Neural cell (in vitro differentiated cells): ENCODE measurements around the gene TREM1. TPM values are rescaled to one million over a fixed set of nuclear protein-coding genes. Genes with fewer than 3 reads are reported as not detected.

Source experiments
- H2AFZ ChIP-seq: fragments of 200-600, 300-800 bp; sonication (generic), shearing (Covaris generic); 2 replicates; pipeline ENCODE4 v1.6.0; 2014; ENCODE audit warnings: low read depth, mild to moderate bottlenecking, antibody characterized with exemption, low read length, moderate library complexity
- H3F3A ChIP-seq: fragments of 200-600 bp; shearing (Covaris generic); 2 replicates; pipeline ENCODE4 v1.6.1; 2016; ENCODE audit warnings: mild to moderate bottlenecking, moderate library complexity, mixed read lengths, antibody characterized with exemption, low read length; ENCODE audit not compliant: insufficient read depth, poor library complexity, severe bottlenecking
- H3K27ac ChIP-seq: fragments of 200-600, 300-800 bp; sonication (generic), shearing (Covaris generic); 2 replicates; pipeline ENCODE4 v1.5.1; 2014; ENCODE audit warnings: mild to moderate bottlenecking, low read length, moderate library complexity
- H3K27me3 ChIP-seq: fragments of 300-800, 200-600 bp; sonication (generic), shearing (Covaris generic); 2 replicates; pipeline ENCODE4 v1.6.0; 2014; ENCODE audit warnings: mild to moderate bottlenecking, low read depth, low read length, moderate library complexity; ENCODE audit not compliant: insufficient read depth
- H3K36me3 ChIP-seq: fragments of 300-800, 200-600 bp; sonication (generic), shearing (Covaris generic); 2 replicates; pipeline ENCODE4 v1.5.1; 2014; ENCODE audit warnings: mild to moderate bottlenecking, antibody characterized with exemption, low read length, moderate library complexity; ENCODE audit not compliant: insufficient read depth
- H3K4me2 ChIP-seq: fragments of 300-800, 200-600 bp; sonication (generic), shearing (Covaris generic); 2 replicates; pipeline ENCODE4 v1.6.0; 2014; ENCODE audit warnings: mild to moderate bottlenecking, low read length
- H3K4me3 ChIP-seq: fragments of 300-800, 200-600 bp; sonication (generic), shearing (Covaris generic); 2 replicates; pipeline ENCODE4 v1.5.1; 2014; ENCODE audit warnings: mild to moderate bottlenecking, low read length, moderate library complexity
- H3K79me2 ChIP-seq: fragments of 200-600 bp; shearing (Covaris generic); replicated peaks from 2 replicates; pipeline ENCODE4 v1.6.0; 2014; ENCODE audit warnings: mild to moderate bottlenecking, low read length, moderate library complexity; ENCODE audit not compliant: insufficient read depth
- H3K9ac ChIP-seq: fragments of 300-800, 200-600 bp; sonication (generic), shearing (Covaris generic); 2 replicates; pipeline ENCODE4 v1.6.1; 2016; ENCODE audit warnings: mild to moderate bottlenecking, low read length, mixed read lengths
- H3K9me2 ChIP-seq: fragments of 200-600 bp; shearing (Covaris generic); 2 replicates; pipeline ENCODE4 v1.6.1; 2016; ENCODE audit warnings: mild to moderate bottlenecking, low read length, mixed read lengths; ENCODE audit not compliant: insufficient read depth
- H3K9me3 ChIP-seq: fragments of 200-600, 300-800 bp; sonication (generic), shearing (Covaris generic); 2 replicates; pipeline ENCODE4 v1.6.1; 2016; ENCODE audit warnings: mild to moderate bottlenecking, mixed run types, low read length, moderate library complexity, mixed read lengths
- H4K20me1 ChIP-seq: fragments of 200-600 bp; shearing (Covaris generic); 2 replicates; pipeline ENCODE4 v1.6.1; 2016; ENCODE audit warnings: mild to moderate bottlenecking, mixed run types; ENCODE audit not compliant: insufficient read depth
- CTCF ChIP-seq: fragments of 450-650 bp; IDR thresholded peaks from 2 replicates; pipeline ENCODE4 v1.5.1; 2014; ENCODE audit warnings: antibody characterized with exemption, mild to moderate bottlenecking, moderate library complexity; ENCODE audit not compliant: poor library complexity, severe bottlenecking
- EP300 ChIP-seq: fragments of 450-650 bp; conservative IDR thresholded peaks from 2 replicates; pipeline ENCODE4 v1.6.1; 2014; ENCODE audit warnings: antibody characterized with exemption, mild to moderate bottlenecking, moderate library complexity; ENCODE audit not compliant: poor library complexity, severe bottlenecking
- EZH2 ChIP-seq: fragments of 200-600, 300-800 bp; shearing (Covaris generic), sonication (generic); IDR thresholded peaks from 2 replicates; pipeline ENCODE4 v1.6.1; 2014; ENCODE audit warnings: antibody characterized with exemption, low read length, borderline replicate concordance, mild to moderate bottlenecking; ENCODE audit not compliant: insufficient read depth, poor library complexity, severe bottlenecking
- MXI1 ChIP-seq: fragments of 450-650 bp; conservative IDR thresholded peaks from 2 replicates; pipeline ENCODE4 v1.6.1; 2014; ENCODE audit warnings: antibody characterized with exemption, mild to moderate bottlenecking; ENCODE audit not compliant: poor library complexity, severe bottlenecking
- POLR2AphosphoS5 ChIP-seq: IDR thresholded peaks from 2 replicates; pipeline ENCODE4 v1.6.1; 2012
- RAD21 ChIP-seq: fragments of 450-650 bp; conservative IDR thresholded peaks from 2 replicates; pipeline ENCODE4 v1.6.1; 2014; ENCODE audit warnings: antibody characterized with exemption, mild to moderate bottlenecking, moderate library complexity
- REST ChIP-seq: IDR thresholded peaks from 2 replicates; pipeline ENCODE4 v1.6.1; 2012; ENCODE audit warnings: borderline replicate concordance
- SMC3 ChIP-seq: fragments of 450-650 bp; conservative IDR thresholded peaks from 2 replicates; pipeline ENCODE4 v1.6.1; 2014; ENCODE audit warnings: antibody characterized with exemption, mild to moderate bottlenecking, moderate library complexity; ENCODE audit not compliant: poor library complexity
- TAF1 ChIP-seq: IDR thresholded peaks from 2 replicates; pipeline ENCODE4 v1.6.1; 2012; ENCODE audit warnings: low read depth
- polyA plus RNA-seq: library from polyadenylated mRNA; depleted of rRNA; stranded (reverse); fragments of >200 nt; gene quantifications from 2 replicates; pipeline ENCODE4 v1.2.3, GENCODE V29; 2014

Gene TREM1
- polyA plus RNA-seq, 1 donor from 2014 or later, result not detected

- no peaks in the 10 kb centered on the region for H3K79me2 ChIP-seq
- H3K27ac ChIP-seq, result no peak overlapping the region
- TF ChIP-seq CTCF (no peak), POLR2AphosphoS5 (no peak), MXI1 (no peak), REST (no peak), EP300 (no peak), RAD21 (no peak), SMC3 (no peak), EZH2 (no peak), TAF1 (no peak)
- no peaks in the 10 kb centered on the region for H3K9me3 ChIP-seq
- no peaks in the 10 kb centered on the region for H3K27me3 ChIP-seq
- H3K36me3 ChIP-seq, result no peaks in the 10 kb centered on the region
- H3K4me2 ChIP-seq, result no peak overlapping the region
- no peaks in the 10 kb centered on the region for H3F3A ChIP-seq
- no peak overlapping the region for H2AFZ ChIP-seq
- H3K9me2 ChIP-seq, result no peaks in the 10 kb centered on the region
- no peak overlapping the region for H3K4me3 ChIP-seq
- no peak overlapping the region for H3K9ac ChIP-seq
- no peaks in the 10 kb centered on the region for H4K20me1 ChIP-seq
Observed at GRCh38 chr6:41273714-41274113, 12.8 kb downstream of the TREM1 start.

GRCh38 chr6:41272591-41273240, 13.8 kb downstream of the TREM1 start:
- TF ChIP-seq EP300 (no peak), MXI1 (no peak), TAF1 (no peak), SMC3 (no peak), REST (no peak), RAD21 (no peak), EZH2 (no peak), POLR2AphosphoS5 (no peak), CTCF (no peak)

More at GRCh38 chr6:41272591-41273240, 13.8 kb downstream of the TREM1 start:
- Histone ChIP-seq H2AFZ (no peak overlapping the region), H4K20me1 (no peaks in the 10 kb centered on the region), H3F3A (no peaks in the 10 kb centered on the region), H3K9me3 (no peaks in the 10 kb centered on the region), H3K4me2 (no peak overlapping the region), H3K27ac (no peak overlapping the region), H3K79me2 (no peaks in the 10 kb centered on the region), H3K9ac (no peak overlapping the region), H3K27me3 (no peaks in the 10 kb centered on the region), H3K36me3 (no peaks in the 10 kb centered on the region), H3K9me2 (no peaks in the 10 kb centered on the region), H3K4me3 (no peak overlapping the region)
